Cerebellar nuclear complex (tissue), 1 donor: ENCODE results near the gene DLEU7.

Experiments used
- DNase-seq, 2 experiments: peaks; one replicate each; lab custom pipeline; 2025; lab: John Stamatoyannopoulos, UW

DLEU7 gene

GRCh38 chr13:50793026-50793425, 50.5 kb downstream of the DLEU7 start:
- no peak for DNase-seq

GRCh38 chr13:50788551-50789210, 54.8 kb downstream of the DLEU7 start:
- DNase-seq = no peak

GRCh38 chr13:50787316-50788195, 55.9 kb downstream of the DLEU7 start:
- DNase-seq = no peak

GRCh38 chr13:50783717-50784290, 59.7 kb downstream of the DLEU7 start:
- no peak for DNase-seq

GRCh38 chr13:50783066-50783465, 60.4 kb downstream of the DLEU7 start:
- no peak for DNase-seq

GRCh38 chr13:50780201-50781015, 63.1 kb downstream of the DLEU7 start:
- DNase-seq = no peak

GRCh38 chr13:50779443-50780200, 63.9 kb downstream of the DLEU7 start:
- DNase-seq = no peak
